ENCODE data around the gene GJC3. TPM values are rescaled to one million over a fixed set of nuclear protein-coding genes. Genes with fewer than 3 reads are reported as not detected.

The GJC3 gene
- total and polyA plus RNA-seq, 9 of the 15 experiments (the other 6 are each of a cell fraction or from before 2014, with no cell fraction given), result 0.10 to 0.45 (median 0.28) TPM; not detected in 1

DNA sequence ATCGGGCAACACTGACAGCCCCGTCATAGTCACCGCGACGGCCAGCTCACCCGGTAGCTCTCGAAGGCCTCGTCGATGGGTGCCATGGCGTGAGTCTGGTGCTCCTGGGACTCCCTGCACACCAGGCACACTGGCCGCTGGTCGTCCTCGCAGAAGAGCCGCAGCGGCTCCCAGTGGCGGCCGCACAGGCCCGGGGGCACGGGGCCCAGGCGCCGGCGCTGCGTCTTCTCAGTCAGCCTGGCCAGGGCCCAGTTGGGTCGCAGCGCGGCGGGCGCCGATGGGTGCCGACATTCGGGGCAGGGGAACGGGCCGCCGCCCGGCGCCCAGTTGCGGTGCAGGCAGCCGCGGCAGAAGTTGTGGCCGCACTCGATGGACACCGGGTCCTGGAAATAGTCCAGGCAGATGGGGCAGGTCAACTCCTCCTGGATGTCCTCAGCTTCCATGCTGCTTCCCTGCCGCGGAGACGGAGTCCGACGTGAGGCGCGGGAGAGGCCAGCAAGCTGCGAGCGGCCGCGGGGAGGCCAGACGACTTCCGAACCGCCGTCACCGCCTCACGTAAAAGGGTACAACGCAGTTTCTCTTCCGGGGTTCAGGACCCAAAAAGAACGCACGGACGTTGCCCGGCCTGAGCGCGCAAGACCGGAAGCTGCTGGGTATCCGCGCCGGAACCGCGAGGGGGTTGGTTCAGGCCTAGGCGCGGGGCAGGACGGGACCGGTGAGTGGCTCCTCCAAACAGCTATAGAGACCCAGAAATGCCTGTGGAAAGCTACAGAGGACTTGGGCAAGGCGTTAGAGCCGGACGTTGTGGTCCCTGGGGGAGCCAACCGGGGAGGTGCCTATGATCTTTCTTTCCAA lies 10.2 kb downstream of the GJC3 start, which contains the start of gene TRIM4 (continued):
- TF ChIP-seq E2F3 (CRISPR knock-in tag; IDR thresholded peaks at IDR 0.05), result 0 out of 2 replicates have a peak, but pooled peaks have one; percentile 15
- TF ChIP-seq DNMT1 (IDR thresholded peaks at IDR 0.05), result 0 out of 2 replicates have a peak, but pooled peaks have one; percentile 48
- TF ChIP-seq HCFC1 (IDR thresholded peaks at IDR 0.05; ENCODE audit: low read depth, low read length), result peak; percentile 74
- no peak for TF ChIP-seq JUNB (CRISPR knock-in tag; conservative IDR thresholded peaks at IDR 0.05)
- TF ChIP-seq RB1 (IDR thresholded peaks at IDR 0.05; ENCODE audit: low read depth), result peak; percentile 55; the same call in 1 of the 2 replicates
- no peak for TF ChIP-seq PPARD (CRISPR knock-in tag; IDR thresholded peaks at IDR 0.05)
- no peak for TF ChIP-seq XRCC3 (IDR thresholded peaks at IDR 0.05)
- TF ChIP-seq ZKSCAN3 (CRISPR knock-in tag; IDR thresholded peaks at IDR 0.05), result no peak
- peak; percentile 63 to 69; a peak in 3 of 4 replicates for TF ChIP-seq SIN3A (IDR thresholded peaks at IDR 0.05; ENCODE audit: borderline replicate concordance in 2 of 2, control insufficient read depth in 1 of 2, low read depth in 2 of 2, low read length in 2 of 2)
- no peak for TF ChIP-seq ZNF3 (CRISPR knock-in tag; IDR thresholded peaks at IDR 0.05)
- TF ChIP-seq TRIM28 (IDR thresholded peaks at IDR 0.05), result no peak; the same call in 1 of the 2 replicates
- 0 out of 2 replicates have a peak, but pooled peaks have one; percentile 36 for TF ChIP-seq ELF4 (CRISPR knock-in tag; IDR thresholded peaks at IDR 0.05)
- no peak for TF ChIP-seq PYGO2 (tag; IDR thresholded peaks at IDR 0.05)
- TF ChIP-seq MTA2 (IDR thresholded peaks at IDR 0.05; ENCODE audit: low read depth), result no peak
- 0 out of 2 replicates have a peak, but pooled peaks have one; percentile 69 for TF ChIP-seq ZNF76 (CRISPR knock-in tag; IDR thresholded peaks at IDR 0.05; ENCODE audit: borderline replicate concordance)
- no peak for TF ChIP-seq MCM3 (IDR thresholded peaks at IDR 0.05)
- TF ChIP-seq TGIF2 (CRISPR knock-in tag; IDR thresholded peaks at IDR 0.05), result peak; percentile 89
- no peak for TF ChIP-seq PHTF2 (CRISPR knock-in tag; IDR thresholded peaks at IDR 0.05)
- no peak for TF ChIP-seq BCL6 (CRISPR knock-in tag; IDR thresholded peaks at IDR 0.05)
- TF ChIP-seq MYBL2 (IDR thresholded peaks at IDR 0.05; ENCODE audit: low read depth), result no peak; the same call in 1 of the 2 replicates
- no peak for TF ChIP-seq MYBL2 (CRISPR knock-in tag; IDR thresholded peaks at IDR 0.05; ENCODE audit: borderline replicate concordance)
- TF ChIP-seq SMARCA5 (IDR thresholded peaks at IDR 0.05), result no peak
- no peak for TF ChIP-seq SIRT6 (IDR thresholded peaks at IDR 0.05; ENCODE audit: low read depth, low read length)
- TF ChIP-seq, protein P1, sequence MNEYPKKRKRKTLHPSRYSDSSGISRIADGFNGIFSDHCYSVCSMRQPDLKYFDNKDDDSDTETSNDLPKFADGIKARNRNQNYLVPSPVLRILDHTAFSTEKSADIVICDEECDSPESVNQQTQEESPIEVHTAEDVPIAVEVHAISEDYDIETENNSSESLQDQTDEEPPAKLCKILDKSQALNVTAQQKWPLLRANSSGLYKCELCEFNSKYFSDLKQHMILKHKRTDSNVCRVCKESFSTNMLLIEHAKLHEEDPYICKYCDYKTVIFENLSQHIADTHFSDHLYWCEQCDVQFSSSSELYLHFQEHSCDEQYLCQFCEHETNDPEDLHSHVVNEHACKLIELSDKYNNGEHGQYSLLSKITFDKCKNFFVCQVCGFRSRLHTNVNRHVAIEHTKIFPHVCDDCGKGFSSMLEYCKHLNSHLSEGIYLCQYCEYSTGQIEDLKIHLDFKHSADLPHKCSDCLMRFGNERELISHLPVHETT (CRISPR knock-in tag; conservative IDR thresholded peaks at IDR 0.05 in 1 of 2, IDR thresholded peaks at IDR 0.05 in 1 of 2), result peak; percentile 10 to 87; a peak in 3 of 4 replicates
- TF ChIP-seq NFXL1 (CRISPR knock-in tag; IDR thresholded peaks at IDR 0.05), result no peak
- TF ChIP-seq, protein P2, sequence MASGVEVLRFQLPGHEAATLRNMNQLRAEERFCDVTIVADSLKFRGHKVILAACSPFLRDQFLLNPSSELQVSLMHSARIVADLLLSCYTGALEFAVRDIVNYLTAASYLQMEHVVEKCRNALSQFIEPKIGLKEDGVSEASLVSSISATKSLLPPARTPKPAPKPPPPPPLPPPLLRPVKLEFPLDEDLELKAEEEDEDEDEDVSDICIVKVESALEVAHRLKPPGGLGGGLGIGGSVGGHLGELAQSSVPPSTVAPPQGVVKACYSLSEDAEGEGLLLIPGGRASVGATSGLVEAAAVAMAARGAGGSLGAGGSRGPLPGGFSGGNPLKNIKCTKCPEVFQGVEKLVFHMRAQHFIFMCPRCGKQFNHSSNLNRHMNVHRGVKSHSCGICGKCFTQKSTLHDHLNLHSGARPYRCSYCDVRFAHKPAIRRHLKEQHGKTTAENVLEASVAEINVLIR (CRISPR knock-in tag; IDR thresholded peaks at IDR 0.05), result peak; percentile 42; the same call in 1 of the 2 replicates
- TF ChIP-seq C11orf30 (IDR thresholded peaks at IDR 0.05; ENCODE audit: low read depth), result peak; percentile 87

All from K562 (cell line).